PC-3 (cell line): ENCODE results near the gene PITPNM2.

Experiments used
- EZH2phosphoT487 ChIP-seq: fragments of 300-600 bp; sonication (generic); IDR thresholded peaks from 2 replicates; pipeline ENCODE4 v1.6.1; 2018; ENCODE audit warnings: mild to moderate bottlenecking, antibody characterized with exemption, low read length, borderline replicate concordance
- TF ChIP-seq, protein P1 (sequence below): fragments of 300-600 bp; sonication (generic); conservative IDR thresholded peaks from 2 replicates; pipeline ENCODE4 v1.5.1; 2017; ENCODE audit warnings: antibody characterized with exemption, low read depth, mild to moderate bottlenecking, low read length

- TF ChIP-seq, protein P1, sequence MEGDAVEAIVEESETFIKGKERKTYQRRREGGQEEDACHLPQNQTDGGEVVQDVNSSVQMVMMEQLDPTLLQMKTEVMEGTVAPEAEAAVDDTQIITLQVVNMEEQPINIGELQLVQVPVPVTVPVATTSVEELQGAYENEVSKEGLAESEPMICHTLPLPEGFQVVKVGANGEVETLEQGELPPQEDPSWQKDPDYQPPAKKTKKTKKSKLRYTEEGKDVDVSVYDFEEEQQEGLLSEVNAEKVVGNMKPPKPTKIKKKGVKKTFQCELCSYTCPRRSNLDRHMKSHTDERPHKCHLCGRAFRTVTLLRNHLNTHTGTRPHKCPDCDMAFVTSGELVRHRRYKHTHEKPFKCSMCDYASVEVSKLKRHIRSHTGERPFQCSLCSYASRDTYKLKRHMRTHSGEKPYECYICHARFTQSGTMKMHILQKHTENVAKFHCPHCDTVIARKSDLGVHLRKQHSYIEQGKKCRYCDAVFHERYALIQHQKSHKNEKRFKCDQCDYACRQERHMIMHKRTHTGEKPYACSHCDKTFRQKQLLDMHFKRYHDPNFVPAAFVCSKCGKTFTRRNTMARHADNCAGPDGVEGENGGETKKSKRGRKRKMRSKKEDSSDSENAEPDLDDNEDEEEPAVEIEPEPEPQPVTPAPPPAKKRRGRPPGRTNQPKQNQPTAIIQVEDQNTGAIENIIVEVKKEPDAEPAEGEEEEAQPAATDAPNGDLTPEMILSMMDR, result no peak
- TF ChIP-seq EZH2phosphoT487, result no peak
Observed at GRCh38 chr12:123143736-123144461, 7.0 kb downstream of the PITPNM2 start.
